ENCODE measurements around the gene TELO2.

Gene TELO2

DNA sequence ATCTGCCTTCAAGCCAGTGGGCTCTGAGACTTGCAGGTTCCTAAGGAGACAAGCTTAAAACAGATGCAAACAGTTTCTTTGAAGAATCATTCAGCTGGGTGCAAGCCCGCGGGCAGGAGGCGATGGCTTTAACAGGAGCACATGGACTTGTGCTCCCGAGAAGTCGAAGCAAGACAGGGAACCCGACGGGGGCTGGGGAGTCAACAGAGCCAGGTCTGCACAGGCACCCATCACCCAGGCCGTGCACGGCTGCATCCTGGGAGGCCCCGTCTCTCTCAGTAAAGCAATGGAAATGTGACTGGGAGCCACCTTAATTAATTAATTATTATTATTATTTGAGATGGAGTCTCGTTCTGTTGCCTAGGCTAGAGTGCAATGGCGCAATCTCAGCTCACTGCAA, 4.1 kb upstream of the TELO2 start:
- TF ChIP-seq ESRRG (CRISPR knock-in tag; IDR thresholded peaks at IDR 0.05): no peak
- TF ChIP-seq CSDC2 (CRISPR knock-in tag; IDR thresholded peaks at IDR 0.05): no peak
- TF ChIP-seq BACH2 (CRISPR knock-in tag; IDR thresholded peaks at IDR 0.05; ENCODE audit: borderline replicate concordance): no peak
- no peak for TF ChIP-seq ISL1 (CRISPR knock-in tag; IDR thresholded peaks at IDR 0.05)
- TF ChIP-seq ZFP3 (CRISPR knock-in tag; IDR thresholded peaks at IDR 0.05): no peak
- no peak for TF ChIP-seq GLIS3 (CRISPR knock-in tag; IDR thresholded peaks at IDR 0.05)
- TF ChIP-seq, protein P1, sequence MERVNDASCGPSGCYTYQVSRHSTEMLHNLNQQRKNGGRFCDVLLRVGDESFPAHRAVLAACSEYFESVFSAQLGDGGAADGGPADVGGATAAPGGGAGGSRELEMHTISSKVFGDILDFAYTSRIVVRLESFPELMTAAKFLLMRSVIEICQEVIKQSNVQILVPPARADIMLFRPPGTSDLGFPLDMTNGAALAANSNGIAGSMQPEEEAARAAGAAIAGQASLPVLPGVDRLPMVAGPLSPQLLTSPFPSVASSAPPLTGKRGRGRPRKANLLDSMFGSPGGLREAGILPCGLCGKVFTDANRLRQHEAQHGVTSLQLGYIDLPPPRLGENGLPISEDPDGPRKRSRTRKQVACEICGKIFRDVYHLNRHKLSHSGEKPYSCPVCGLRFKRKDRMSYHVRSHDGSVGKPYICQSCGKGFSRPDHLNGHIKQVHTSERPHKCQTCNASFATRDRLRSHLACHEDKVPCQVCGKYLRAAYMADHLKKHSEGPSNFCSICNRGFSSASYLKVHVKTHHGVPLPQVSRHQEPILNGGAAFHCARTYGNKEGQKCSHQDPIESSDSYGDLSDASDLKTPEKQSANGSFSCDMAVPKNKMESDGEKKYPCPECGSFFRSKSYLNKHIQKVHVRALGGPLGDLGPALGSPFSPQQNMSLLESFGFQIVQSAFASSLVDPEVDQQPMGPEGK (CRISPR knock-in tag; IDR thresholded peaks at IDR 0.05; ENCODE audit: borderline replicate concordance): no peak
- TF ChIP-seq, protein P2, sequence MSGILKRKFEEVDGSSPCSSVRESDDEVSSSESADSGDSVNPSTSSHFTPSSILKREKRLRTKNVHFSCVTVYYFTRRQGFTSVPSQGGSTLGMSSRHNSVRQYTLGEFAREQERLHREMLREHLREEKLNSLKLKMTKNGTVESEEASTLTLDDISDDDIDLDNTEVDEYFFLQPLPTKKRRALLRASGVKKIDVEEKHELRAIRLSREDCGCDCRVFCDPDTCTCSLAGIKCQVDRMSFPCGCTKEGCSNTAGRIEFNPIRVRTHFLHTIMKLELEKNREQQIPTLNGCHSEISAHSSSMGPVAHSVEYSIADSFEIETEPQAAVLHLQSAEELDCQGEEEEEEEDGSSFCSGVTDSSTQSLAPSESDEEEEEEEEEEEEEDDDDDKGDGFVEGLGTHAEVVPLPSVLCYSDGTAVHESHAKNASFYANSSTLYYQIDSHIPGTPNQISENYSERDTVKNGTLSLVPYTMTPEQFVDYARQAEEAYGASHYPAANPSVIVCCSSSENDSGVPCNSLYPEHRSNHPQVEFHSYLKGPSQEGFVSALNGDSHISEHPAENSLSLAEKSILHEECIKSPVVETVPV (CRISPR knock-in tag; IDR thresholded peaks at IDR 0.05): no peak
- TF ChIP-seq TOX (CRISPR knock-in tag; IDR thresholded peaks at IDR 0.05; ENCODE audit: borderline replicate concordance): no peak
- no peak for TF ChIP-seq RARB (CRISPR knock-in tag; IDR thresholded peaks at IDR 0.05)

DNA sequence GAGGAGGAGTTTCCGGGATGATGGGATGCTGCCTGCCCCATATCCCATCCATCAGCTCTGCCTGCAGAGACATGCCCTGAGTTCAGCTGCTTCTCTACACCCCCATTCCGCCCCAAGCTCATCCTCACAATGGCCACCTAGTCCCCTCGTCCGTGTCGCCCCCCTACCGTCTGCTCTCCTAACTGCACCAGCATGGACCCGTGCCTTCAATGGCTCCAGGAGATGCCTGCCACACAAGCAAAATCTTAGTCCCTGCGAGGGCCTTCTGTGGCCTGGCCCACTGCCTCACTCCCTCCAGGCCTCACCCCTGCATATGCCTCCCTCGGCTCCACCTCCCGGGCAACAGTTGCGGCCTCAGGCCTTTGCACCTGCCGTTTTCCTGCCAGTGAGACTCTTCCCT, 1.8 kb upstream of the TELO2 start:
- ATAC-seq: no peak
- TF ChIP-seq, protein P3, sequence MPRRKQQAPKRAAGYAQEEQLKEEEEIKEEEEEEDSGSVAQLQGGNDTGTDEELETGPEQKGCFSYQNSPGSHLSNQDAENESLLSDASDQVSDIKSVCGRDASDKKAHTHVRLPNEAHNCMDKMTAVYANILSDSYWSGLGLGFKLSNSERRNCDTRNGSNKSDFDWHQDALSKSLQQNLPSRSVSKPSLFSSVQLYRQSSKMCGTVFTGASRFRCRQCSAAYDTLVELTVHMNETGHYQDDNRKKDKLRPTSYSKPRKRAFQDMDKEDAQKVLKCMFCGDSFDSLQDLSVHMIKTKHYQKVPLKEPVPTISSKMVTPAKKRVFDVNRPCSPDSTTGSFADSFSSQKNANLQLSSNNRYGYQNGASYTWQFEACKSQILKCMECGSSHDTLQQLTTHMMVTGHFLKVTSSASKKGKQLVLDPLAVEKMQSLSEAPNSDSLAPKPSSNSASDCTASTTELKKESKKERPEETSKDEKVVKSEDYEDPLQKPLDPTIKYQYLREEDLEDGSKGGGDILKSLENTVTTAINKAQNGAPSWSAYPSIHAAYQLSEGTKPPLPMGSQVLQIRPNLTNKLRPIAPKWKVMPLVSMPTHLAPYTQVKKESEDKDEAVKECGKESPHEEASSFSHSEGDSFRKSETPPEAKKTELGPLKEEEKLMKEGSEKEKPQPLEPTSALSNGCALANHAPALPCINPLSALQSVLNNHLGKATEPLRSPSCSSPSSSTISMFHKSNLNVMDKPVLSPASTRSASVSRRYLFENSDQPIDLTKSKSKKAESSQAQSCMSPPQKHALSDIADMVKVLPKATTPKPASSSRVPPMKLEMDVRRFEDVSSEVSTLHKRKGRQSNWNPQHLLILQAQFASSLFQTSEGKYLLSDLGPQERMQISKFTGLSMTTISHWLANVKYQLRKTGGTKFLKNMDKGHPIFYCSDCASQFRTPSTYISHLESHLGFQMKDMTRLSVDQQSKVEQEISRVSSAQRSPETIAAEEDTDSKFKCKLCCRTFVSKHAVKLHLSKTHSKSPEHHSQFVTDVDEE (CRISPR knock-in tag; IDR thresholded peaks at IDR 0.05): no peak
- TF ChIP-seq TCF4 (CRISPR knock-in tag; IDR thresholded peaks at IDR 0.05; ENCODE audit: borderline replicate concordance) (no peak), ZC3H10 (CRISPR knock-in tag; IDR thresholded peaks at IDR 0.05) (no peak), CSDC2 (CRISPR knock-in tag; IDR thresholded peaks at IDR 0.05) (no peak), PPARA (CRISPR knock-in tag; IDR thresholded peaks at IDR 0.05; ENCODE audit: borderline replicate concordance) (no peak), TOX (CRISPR knock-in tag; IDR thresholded peaks at IDR 0.05; ENCODE audit: borderline replicate concordance) (no peak), SNAI2 (CRISPR knock-in tag; IDR thresholded peaks at IDR 0.05) (no peak)
- TF ChIP-seq, protein P4, sequence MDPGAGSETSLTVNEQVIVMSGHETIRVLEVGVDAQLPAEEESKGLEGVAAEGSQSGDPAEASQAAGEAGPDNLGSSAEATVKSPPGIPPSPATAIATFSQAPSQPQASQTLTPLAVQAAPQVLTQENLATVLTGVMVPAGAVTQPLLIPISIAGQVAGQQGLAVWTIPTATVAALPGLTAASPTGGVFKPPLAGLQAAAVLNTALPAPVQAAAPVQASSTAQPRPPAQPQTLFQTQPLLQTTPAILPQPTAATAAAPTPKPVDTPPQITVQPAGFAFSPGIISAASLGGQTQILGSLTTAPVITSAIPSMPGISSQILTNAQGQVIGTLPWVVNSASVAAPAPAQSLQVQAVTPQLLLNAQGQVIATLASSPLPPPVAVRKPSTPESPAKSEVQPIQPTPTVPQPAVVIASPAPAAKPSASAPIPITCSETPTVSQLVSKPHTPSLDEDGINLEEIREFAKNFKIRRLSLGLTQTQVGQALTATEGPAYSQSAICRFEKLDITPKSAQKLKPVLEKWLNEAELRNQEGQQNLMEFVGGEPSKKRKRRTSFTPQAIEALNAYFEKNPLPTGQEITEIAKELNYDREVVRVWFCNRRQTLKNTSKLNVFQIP (CRISPR knock-in tag; IDR thresholded peaks at IDR 0.05; ENCODE audit: borderline replicate concordance, low read depth): no peak
- TF ChIP-seq, protein P2 (CRISPR knock-in tag; IDR thresholded peaks at IDR 0.05): no peak

More for the DNA sequence above, 4.1 kb upstream of the TELO2 start:
- ATAC-seq: no peak

DNA sequence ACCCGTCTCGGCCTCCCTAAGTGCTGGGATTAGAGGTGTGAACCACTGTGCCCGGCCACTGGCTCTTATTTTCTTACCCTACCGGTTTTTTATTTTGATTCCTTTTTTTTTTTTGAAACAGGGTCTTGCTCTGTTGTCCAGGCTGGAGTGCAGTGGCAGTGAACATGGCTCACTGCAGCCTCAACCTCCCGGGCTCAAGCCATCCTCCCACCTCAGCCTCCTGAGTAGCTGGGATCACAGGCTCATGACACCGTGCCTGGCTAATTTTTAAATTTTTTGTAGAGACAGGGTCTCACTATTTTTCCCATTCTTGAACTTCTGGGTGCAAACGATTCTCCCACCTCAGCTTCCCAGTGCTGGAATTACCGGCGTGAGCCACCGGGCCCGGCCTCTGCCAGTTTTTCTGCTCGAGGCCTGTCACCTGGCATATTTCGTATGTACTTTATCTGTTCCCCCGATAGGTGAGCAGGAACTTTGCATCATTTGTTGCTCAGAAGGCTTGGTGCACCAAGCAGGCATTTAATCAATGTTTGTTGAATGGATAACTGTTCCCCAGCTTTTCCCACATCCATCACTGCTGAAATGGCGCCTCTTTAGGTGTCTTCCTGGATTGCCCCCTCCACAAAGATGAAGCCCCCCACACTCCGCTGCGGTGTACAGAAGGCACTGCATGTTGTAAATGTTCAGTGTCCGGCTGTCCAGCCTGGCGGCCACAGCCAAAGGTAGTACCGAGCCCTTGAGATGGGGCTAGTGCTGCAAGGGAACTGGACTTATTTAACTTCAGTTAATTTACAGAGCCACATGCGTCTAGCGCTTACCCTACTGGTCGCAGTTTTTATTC, 858 bp upstream of the TELO2 start:
- TF ChIP-seq, protein P1 (CRISPR knock-in tag; IDR thresholded peaks at IDR 0.05; ENCODE audit: borderline replicate concordance): no peak
- TF ChIP-seq GLIS3 (CRISPR knock-in tag; IDR thresholded peaks at IDR 0.05): no peak
- TF ChIP-seq ZNF8 (CRISPR knock-in tag; IDR thresholded peaks at IDR 0.05): no peak
- TF ChIP-seq ZNF70 (CRISPR knock-in tag; IDR thresholded peaks at IDR 0.05): no peak
- TF ChIP-seq ZC3H10 (CRISPR knock-in tag; IDR thresholded peaks at IDR 0.05): no peak
- no peak for TF ChIP-seq PPARA (CRISPR knock-in tag; IDR thresholded peaks at IDR 0.05; ENCODE audit: borderline replicate concordance)
- no peak for TF ChIP-seq SNAI2 (CRISPR knock-in tag; IDR thresholded peaks at IDR 0.05)
- TF ChIP-seq, protein P2 (CRISPR knock-in tag; IDR thresholded peaks at IDR 0.05): no peak
- TF ChIP-seq BACH2 (CRISPR knock-in tag; IDR thresholded peaks at IDR 0.05; ENCODE audit: borderline replicate concordance): no peak
- TF ChIP-seq CSDC2 (CRISPR knock-in tag; IDR thresholded peaks at IDR 0.05): no peak
- no peak for TF ChIP-seq ZNF565 (CRISPR knock-in tag; conservative IDR thresholded peaks at IDR 0.05; ENCODE audit: low read depth)
- ATAC-seq: no peak
